SH-SY5Y (cell line): ENCODE measurements around the gene MAP3K2.

ENCODE experiments used
- GATA2 ChIP-seq: IDR thresholded peaks from 2 replicates; pipeline ENCODE4 v1.6.1; 2011; ENCODE audit warnings: mild to moderate bottlenecking, low read depth, low read length
- GATA3 ChIP-seq: IDR thresholded peaks from 2 replicates; pipeline ENCODE4 v1.6.1; 2011; ENCODE audit warnings: low read depth, mild to moderate bottlenecking, low read length, moderate library complexity

- TF ChIP-seq GATA2: no peak
- no peak for TF ChIP-seq GATA3
These were observed 4.5 kb upstream of the MAP3K2 start for GRCh38 chr2:127392133-127392827.
